Measurements from ENCODE around the gene ANKS1B.

- TF ChIP-seq CTCF (IDR thresholded peaks at IDR 0.05) (no peak), POLR2A (IDR thresholded peaks at IDR 0.05) (no peak)
Measured at GRCh38 chr12:99809909-99810308, 174.8 kb downstream of the ANKS1B start.

Measured in Peyer's patch (tissue), 4 donors.